GM06990 (cell line): Measurements from ENCODE around the gene RGS14.
"Not testable (repeated sequence)": the region's sequence is repeated elsewhere in the genome, so short reads cannot be mapped to it uniquely, and the experiment has no call there.

ENCODE experiments used
- DNase-seq: peaks from one replicate; pipeline ENCODE4 v3.0.0-alpha.2; 2011; ENCODE audit not compliant: insufficient read length; ENCODE audit errors: extremely low read depth
- H3K27me3 ChIP-seq: replicated peaks from 2 replicates; pipeline ENCODE4 v1.6.0; 2011; ENCODE audit warnings: low read length; ENCODE audit not compliant: control insufficient read depth, insufficient read depth
- H3K36me3 ChIP-seq: 2 replicates; pipeline ENCODE4 v1.5.1; 2011; ENCODE audit warnings: low read length; ENCODE audit not compliant: control insufficient read depth, insufficient read depth
- H3K4me3 ChIP-seq: replicated peaks from 2 replicates; pipeline ENCODE4 v1.5.1; 2011; ENCODE audit warnings: low read depth, mild to moderate bottlenecking, control low read depth, low read length
- TF ChIP-seq, protein P1 (sequence below): IDR thresholded peaks from 2 replicates; pipeline ENCODE4 v1.5.1; 2011; ENCODE audit warnings: low read length, control low read depth, mild to moderate bottlenecking, inconsistent platforms; ENCODE audit not compliant: insufficient read depth, poor library complexity, severe bottlenecking

RGS14 gene

DNA sequence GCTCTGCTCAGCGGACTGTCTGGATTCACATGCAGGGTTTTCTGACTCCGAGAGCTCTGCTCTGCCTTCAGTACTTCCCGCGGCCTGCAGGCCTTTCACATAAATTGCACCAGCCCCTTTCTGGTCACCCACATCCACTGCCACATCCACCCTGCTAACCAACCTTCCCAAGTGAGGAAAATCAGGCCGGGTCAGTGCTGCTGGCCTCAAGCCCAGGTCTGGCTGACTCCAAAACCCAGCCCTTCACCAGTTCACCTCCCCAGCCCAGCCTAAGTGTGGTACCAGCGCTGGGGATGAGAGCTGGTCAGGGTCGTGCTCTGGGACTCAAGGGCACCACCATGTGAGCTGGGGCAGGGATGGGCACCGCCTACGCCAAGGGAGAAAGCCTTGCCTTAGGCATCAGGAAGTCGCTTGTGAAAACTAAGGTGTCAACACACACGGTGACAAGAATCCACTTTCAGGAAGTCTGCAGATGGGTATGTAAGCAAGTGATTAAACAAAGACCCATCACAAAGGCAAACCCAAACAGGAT, 18.6 kb upstream of the RGS14 start:
- TF ChIP-seq, protein P1, sequence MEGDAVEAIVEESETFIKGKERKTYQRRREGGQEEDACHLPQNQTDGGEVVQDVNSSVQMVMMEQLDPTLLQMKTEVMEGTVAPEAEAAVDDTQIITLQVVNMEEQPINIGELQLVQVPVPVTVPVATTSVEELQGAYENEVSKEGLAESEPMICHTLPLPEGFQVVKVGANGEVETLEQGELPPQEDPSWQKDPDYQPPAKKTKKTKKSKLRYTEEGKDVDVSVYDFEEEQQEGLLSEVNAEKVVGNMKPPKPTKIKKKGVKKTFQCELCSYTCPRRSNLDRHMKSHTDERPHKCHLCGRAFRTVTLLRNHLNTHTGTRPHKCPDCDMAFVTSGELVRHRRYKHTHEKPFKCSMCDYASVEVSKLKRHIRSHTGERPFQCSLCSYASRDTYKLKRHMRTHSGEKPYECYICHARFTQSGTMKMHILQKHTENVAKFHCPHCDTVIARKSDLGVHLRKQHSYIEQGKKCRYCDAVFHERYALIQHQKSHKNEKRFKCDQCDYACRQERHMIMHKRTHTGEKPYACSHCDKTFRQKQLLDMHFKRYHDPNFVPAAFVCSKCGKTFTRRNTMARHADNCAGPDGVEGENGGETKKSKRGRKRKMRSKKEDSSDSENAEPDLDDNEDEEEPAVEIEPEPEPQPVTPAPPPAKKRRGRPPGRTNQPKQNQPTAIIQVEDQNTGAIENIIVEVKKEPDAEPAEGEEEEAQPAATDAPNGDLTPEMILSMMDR: no peak
- H3K27me3 ChIP-seq: no peaks in the 10 kb centered on the region
- H3K4me3 ChIP-seq: no peak overlapping the region
- DNase-seq: no peak
- H3K36me3 ChIP-seq: peaks cover 46% of the 10 kb centered on the region

DNA sequence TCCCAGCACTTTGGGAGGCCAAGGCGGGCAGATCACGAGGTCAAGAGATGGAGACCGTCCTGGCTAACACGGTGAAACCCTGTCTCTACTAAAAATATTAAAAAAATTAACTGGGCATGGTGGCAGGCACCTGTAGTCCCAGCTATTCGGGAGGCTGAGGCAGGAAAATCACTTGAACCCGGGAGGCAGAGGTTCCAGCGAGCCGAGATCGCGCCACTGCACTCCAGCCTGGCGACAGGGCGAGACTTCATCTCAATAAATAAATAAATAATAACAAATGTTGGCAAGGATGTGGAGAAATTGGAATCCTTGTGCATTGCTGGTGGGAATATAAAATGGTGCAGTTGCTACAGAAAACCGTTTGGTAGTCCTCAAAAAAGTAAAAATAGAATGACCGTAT, 14.7 kb upstream of the RGS14 start:
- H3K36me3 ChIP-seq: peaks cover 24% of the 10 kb centered on the region
- DNase-seq, H3K27me3 ChIP-seq, H3K4me3 ChIP-seq: not testable (repeated sequence)

DNA sequence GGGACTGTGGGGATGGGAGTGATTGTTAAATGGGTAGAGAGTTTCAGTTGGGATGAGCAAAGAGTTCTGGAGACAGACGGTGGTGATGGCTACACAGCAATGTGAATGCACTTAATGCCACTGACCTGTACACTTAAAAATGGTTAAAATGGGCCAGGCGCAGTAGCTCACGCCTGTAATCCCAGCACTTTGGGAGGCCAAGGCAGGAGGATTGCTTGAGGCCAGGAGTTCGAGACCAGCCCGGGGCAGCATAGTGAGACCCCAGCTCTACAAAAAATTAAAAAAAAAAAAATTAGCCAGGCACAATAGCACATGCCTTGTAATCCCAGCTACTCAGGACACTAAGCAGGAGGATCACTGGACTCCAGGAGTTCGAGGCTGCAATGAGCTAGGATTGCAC, 13.9 kb upstream of the RGS14 start:
- TF ChIP-seq, protein P1: no peak
- Histone ChIP-seq H3K27me3 (no peaks in the 10 kb centered on the region), H3K36me3 (peaks cover 17% of the 10 kb centered on the region), H3K4me3 (no peak overlapping the region)
- DNase-seq: no peak

DNA sequence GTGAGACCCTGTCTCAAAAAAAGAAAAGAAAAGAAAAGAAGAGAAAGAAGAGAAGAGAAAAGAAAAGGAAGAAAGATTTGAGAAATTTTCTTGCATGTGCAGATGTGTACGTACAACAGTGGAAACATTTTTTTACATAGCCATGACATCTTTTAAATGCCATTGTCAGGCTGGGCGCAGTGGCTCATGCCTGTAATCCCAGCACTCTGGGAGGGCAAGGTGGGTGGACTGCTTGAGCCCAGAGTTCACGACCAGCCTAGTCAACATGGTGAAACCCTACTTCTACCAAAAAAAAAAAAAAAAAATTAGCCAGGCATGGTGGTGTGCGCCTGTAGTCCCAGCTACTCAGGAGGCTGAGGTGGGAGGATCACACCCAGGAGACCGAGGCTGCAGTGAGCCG, 12.8 kb upstream of the RGS14 start:
- DNase-seq: no peak
- Histone ChIP-seq H3K4me3 (no peak overlapping the region), H3K36me3 (peaks cover 15% of the 10 kb centered on the region), H3K27me3 (no peaks in the 10 kb centered on the region)
- TF ChIP-seq, protein P1: no peak

DNA sequence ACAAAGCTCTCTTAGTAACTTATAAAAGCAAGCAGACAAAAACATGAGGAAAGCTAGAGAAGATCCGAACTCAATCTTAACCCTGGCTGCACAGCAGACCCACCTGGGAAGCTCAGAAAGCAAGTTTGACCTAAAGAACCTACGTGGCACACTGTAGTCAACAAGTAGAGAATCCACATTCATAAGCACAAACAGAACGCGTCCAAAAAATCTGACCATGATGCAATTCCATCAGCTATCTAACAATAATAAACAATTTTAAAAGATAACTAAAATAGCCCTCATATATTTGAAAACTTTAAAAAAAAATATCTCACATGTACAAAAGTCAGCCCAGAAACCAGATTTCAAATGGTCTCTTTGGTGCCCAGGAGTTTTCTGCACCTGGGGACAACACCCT, 10.9 kb upstream of the RGS14 start:
- H3K36me3 ChIP-seq: peaks cover 17% of the 10 kb centered on the region
- DNase-seq: no peak
- H3K4me3 ChIP-seq: no peak overlapping the region
- TF ChIP-seq, protein P1: no peak
- no peaks in the 10 kb centered on the region for H3K27me3 ChIP-seq

DNA sequence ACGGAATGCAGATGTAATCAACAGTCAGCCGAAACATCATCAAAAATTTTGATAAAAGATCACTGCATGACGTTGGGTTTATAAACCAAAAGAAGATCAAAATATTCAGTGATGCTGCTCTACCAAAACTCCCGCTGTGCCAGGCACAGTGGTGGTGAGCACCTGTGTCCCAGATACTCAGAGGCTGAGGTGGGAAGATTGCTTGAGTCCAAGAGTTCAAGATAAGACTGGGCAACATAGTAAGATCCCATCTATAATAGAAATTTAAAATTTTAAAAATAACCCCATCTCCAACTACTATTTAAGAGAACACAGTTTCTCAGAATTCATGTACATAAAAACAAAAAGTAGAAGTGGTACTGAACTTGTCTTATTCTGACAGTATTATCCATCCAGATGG, 10.0 kb upstream of the RGS14 start:
- no peaks in the 10 kb centered on the region for H3K27me3 ChIP-seq

More for the DNA sequence above, 10.0 kb upstream of the RGS14 start:
- TF ChIP-seq, protein P1: no peak
- Histone ChIP-seq H3K36me3 (peaks cover 15% of the 10 kb centered on the region), H3K4me3 (no peak overlapping the region)
- no peak for DNase-seq
